Stimulated activated CD8-positive, alpha-beta memory T cell treated with anti-CD3 and anti-CD28 coated beads, Interleukin-4, amount 100 ng/mL, for 1 hour (primary cell): ENCODE results near the gene SETBP1.
A peak's percentile ranks its signal among the peaks of the same experiment; 100 is the strongest.
"Not testable (repeated sequence)": the region's sequence is repeated elsewhere in the genome, so short reads cannot be mapped to it uniquely, and the experiment has no call there.

Experiments
- DNase-seq, 2 donors: peaks; one replicate each; pipeline ENCODE4 v3.0.0-alpha.2; 2020; ENCODE audit warnings: low read depth in 2 of 2, low spot score in 1 of 2

The SETBP1 gene

DNA sequence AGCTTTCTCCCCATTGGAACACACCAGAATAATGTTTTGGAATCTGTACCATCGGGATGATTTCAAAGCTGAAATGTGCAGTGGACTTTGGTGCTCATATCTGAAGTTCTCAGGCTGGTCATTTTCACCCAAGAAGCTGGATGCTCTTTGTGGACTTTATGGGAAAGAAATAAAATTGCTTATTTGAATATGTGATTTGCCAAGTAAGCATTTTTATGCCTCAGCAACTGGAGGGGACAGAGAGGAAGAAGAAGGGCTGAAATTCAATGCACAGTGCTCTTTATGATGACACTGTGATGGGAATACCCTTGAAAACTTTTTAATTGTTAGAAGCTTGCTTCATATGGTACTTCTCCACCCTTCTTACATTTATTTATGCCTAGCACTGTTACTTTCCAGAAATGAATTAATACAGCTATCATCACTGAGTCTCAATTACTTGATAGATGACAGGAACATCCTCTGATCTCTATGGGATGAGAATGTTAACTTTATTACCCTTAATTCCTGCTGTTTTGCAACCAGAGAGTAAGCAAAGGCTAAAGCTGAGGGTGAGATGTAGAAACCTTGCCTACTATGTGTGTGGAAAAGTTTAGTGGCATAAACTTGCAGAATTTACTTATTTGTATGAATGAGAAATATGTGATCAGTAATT is 23.6 kb downstream of the SETBP1 start:
- DNase-seq = no peak

DNA sequence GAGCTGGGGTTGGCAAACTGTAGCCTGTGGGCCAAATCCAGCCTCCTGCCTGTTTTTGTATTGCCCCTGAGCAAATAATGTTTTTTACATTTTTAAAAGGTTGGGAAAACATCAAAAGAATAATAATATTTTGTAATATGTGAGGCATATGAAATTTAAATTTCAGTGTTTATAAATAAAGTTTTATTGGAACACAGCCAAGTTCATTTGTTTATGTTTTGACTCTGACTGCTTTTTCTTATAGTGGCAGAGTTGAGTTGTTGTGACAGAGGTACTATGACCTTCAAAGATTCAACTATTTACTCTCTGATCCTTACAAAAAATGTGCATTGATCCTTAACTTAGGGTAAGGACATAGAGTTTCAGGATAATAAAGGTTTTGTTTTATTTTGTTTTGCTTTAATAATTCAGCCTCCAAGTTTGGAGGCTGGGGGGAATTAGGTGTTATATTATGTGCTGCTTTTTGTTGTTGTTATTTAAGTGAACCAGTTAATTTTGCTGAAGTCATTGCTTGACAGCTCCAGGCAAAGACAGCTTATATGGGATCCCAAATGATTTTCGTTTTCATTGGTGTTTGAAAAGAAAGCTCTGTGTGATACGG is 24.5 kb downstream of the SETBP1 start:
- no peak for DNase-seq

DNA sequence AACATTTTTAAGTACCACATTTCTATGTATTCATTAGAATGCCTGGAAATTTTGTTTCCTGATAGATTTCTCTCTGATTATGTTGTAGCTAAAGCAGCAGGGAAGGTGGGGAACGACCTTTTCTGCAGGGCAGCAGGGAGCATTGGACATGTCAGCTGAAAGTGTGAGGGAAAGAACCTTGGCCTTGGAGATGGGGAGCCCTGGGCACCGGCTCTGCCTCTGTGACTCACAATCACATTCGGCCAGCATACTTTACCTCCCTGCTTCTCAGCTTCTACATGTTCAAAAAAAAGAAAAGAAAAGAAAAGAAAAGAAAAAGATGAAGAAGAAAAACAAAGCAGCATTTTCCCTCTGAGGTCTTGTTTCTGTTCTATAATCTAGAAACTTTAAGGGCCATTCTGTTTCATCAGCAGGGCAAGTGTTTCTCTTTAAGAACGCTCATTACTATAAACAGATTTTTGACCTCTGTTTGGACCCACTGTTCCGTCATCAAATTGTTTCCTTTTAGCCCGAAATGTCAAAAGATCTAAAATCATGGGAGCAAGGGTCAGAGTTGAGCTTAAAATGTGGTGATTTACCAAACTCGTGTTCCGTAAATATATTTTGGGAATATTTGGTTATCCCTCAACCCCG is 27.9 kb downstream of the SETBP1 start:
- DNase-seq = no peak

DNA sequence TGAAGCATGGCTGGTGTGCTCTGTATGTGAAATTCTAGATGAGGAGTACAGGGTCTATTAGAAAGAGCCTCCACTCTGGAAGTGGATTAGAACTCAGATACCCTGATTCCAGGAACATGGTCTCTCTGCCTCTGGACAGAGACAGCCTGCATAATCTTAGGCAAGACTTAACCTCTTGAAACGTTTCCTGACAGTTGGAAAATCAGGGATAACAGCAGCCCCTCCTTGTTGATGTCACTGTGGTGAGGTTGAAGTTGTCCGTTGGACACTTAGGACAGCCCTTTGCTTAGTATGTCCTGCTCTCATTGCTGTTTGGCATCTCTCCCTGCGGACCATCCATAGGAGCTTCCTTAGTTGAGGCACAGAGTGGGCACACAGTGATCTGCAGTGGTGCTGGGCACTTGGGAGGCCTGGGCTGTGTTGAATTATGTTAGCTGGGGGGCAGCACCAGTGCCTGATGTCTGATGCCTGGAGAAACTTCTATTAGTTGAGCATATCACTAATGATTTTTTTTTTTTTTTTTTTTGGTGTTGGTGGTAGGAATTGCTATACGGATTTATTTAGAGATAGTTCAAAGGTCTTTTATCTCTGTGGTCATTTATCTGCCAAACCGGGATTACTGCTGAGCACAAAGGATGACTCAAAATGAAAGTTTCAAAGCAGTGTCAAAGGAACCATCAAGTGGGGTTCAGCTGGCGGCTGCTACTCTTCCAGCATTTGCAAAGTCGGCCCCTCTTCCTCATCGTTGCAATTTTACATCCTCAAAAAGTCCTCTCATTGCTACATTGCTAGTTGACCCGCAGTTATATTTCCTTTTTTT is 28.8 kb downstream of the SETBP1 start:
- no peak for DNase-seq

DNA sequence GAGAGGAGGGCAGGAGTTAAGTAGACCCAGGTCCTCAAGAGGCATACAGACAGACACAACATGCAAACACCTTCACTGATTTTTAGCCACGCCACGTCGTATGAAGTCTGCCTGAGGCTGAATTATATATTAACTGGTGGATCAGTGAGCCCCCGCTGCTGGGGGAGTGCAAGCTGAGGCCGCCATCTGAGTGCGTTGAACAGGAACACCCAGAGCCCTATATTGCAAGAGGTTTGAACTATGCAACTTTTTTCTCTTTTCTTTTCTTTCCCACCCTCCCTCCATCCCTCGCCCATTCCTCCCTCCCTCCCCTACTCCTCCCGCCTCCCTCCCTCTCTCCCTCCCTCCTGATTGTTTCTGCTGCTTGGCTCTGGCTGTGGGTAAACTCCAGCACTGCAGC is 30.2 kb downstream of the SETBP1 start:
- DNase-seq = no peak

DNA sequence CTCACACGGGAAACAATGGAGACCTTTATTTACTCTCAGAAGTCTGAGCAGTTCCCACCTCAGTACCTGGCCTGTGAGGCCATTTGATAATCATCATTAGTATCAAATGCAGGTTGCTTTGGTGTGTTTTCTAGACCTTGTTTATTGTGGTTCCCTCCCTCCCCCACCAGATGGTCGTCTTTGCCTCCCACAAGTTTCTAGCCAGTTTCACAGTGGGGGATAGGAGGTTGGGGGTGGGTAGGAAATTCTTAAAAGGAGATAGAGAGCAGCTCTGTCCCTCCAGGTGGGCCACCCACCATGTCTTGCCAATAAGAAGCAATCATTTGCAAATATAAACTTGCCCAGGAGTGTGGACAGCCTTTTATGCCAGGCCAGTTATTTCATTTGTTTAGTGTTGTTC is 31.3 kb downstream of the SETBP1 start:
- DNase-seq = no peak

DNA sequence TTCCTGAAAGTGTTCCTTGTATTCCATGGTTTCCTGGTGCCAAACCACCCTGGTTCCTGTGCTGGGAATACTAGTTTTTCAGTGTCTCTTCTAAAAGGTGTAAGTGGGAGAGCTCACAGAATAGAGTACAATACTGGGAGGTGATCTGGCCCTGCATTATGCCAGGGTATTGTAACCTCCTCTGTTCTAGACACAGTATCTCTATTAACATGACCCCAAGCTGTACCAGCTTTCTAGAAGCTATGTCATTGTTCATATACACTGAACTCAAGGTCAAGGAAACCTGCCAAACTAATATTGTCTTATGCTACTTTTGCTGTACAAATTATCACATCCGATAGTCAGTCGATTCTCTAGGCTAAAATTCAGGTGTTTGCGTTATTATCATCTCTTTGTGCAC is 32.7 kb downstream of the SETBP1 start:
- DNase-seq = no peak

DNA sequence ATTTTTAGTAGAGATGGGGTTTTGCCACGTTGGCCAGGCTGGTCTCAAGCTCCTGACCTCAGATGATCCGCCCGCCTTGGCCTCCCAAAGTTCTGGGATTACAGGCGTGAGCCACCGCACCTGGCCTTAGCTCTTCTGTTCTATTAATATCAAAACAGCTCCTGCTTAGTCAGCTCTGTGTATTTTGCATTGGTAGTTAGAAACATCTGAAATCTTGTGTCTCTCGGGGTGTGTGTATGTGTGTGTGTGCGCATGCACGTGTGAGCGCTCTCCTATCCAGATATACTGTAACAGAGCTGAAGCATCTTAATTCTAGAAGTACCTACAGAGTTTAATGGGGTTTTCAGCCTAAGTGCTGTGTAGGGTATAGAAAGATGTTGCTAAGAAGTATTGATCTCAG is 33.7 kb downstream of the SETBP1 start:
- no peak for DNase-seq

DNA sequence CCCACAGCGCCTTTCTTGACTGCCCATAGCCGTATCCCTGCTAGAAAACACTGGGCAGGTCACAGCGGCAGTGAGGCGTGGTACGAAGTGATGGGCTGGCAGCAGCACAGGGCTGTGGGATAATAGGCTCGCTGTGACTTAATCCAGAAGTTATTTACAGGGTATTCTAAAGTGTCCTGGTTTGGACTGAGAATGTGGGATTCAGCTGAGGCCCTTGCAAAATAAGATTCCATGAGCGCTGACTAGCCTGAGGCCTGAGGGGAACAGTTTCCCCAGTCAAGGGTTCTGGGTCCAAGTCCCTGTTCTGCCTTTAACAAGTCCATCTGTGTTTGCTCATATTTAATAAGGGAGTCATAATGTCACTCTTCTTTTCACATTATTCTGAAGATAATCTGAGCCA is 34.6 kb downstream of the SETBP1 start:
- DNase-seq = no peak

DNA sequence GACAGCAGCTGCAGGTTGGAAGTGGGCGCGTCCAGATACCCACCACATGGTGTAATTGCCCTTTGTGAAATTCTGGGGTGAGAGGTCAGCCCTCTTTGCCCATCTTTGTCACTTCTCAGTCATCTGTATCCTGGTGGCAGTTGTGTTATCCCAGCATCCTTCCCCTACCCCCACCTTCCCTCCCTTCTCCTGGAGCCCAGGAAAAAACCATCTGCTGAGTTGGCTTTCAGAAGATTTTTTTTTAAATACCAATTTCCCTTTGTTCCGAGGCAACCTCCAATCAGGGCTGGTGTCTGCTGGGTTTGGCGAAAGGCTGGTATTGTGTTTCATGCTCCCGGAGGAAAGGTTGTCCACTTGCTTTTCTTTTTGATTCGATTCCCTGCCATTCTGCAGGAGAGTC is 35.2 kb downstream of the SETBP1 start:
- no peak for DNase-seq

DNA sequence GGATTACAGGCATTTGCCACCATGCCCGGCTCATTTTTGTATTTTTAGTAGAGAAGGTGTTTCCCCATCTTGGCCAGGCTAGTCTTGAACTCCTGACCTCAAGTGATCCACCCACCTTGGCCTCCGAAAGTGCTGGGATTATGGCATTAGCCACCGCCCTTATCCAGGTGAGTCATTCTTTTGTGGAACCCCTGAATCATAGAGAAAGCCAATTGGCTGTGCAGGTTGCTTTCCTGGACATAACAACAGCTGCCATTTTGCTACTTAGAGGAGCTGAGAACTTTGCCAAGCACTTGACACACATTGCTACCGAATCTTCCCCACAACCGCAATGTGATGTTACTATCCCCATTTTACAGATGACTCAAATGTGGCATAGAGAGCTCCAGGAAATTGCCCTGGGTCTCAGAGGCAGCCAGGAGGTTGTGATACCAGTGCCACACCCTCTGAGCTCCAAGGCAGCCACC is 36.0 kb downstream of the SETBP1 start:
- DNase-seq = no peak

DNA sequence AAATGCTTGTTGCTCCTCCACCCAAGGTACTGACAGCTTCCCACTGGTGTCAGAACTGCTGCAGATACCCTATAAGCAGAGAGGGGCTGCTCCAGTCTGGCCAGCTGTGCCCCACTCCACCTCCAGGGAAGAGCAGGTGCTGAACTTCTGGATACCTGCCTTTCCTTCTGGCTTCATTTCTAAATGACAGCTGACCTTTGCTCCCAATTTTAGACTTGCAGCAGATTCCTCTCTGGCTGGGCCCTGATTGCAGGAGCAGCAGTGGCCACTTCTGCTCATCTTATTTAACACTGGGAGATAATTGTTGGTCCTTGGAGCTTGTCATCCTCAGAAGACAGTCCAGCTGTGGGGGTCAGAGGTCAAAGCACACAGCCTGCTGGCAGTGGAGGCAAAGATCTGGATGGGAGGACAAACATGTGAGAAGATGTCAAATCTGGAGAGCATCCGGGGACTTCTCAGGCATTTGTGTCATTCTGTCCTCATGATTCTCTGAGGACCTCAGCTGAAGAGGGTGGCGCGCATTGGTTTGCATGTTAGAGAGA is 38.9 kb downstream of the SETBP1 start:
- no peak for DNase-seq

DNA sequence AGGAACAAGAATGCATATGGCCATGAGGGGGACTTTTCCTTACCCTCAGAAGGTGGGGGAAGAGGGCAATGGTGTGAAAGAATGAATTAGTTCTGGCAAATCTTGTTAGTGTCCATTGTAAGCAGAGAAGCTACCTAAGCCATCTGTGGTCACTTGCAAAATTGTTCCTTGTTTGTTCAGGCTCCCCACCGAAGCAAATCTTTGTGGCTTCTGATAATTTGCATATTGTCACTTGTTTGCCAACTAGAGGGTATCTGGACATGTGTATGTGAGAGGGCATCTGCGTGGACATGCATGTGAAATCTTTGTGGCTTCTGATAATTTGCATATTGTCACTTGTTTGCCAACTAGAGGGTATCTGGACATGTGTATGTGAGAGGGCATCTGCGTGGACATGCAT is 41.1 kb downstream of the SETBP1 start:
- not testable (repeated sequence) for DNase-seq

DNA sequence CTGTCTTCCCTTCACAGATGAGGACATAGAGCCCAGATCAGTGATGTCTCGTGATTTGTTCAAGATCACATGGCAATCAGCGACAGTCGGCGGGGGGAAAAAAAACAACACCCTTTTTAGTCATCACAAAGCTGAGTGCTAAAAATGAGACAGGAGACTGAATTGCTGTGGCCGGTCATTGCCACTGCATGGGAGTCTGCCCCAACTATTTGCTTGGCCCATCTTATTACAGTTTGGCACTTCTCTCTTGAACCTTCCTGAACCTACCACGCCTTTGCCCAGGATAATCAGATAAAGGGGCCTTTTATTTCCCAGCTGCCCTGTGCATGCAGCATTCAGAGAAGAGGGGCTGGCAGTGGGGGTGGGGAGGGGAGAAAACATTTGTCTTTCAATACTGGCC is 42.7 kb downstream of the SETBP1 start:
- DNase-seq = no peak

DNA sequence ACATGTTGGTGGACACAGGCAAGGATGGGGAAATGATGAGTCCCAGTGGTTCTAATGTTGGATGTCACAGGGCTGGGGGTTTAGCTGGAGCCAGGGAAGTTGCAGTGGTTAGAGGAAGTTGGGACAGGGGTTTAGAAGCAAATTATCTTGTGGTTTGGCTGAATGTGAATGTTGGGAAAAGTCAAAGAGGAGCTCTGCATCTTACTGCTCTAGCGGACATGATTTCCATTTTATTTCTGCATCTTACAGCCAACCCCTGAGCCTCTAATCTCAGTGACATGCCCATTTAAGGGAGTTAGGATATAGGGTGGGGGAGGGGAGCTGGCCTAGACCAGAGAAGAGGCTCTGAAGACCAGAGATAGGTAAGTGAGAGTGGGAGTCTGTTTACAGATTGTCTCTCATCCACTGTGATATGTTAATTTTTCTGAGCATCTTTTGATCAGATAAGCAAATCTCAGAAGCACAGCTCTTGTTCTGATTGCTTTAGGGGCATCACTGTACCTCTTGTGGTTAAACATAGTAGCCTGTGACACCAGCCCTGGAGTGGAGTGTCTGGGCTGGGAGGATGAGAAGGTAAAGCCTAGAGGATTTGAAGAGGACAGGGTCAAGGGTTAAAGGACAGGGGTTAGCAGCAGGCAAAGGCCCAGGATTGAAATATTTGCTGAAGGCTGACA is 43.6 kb downstream of the SETBP1 start:
- DNase-seq = no peak

DNA sequence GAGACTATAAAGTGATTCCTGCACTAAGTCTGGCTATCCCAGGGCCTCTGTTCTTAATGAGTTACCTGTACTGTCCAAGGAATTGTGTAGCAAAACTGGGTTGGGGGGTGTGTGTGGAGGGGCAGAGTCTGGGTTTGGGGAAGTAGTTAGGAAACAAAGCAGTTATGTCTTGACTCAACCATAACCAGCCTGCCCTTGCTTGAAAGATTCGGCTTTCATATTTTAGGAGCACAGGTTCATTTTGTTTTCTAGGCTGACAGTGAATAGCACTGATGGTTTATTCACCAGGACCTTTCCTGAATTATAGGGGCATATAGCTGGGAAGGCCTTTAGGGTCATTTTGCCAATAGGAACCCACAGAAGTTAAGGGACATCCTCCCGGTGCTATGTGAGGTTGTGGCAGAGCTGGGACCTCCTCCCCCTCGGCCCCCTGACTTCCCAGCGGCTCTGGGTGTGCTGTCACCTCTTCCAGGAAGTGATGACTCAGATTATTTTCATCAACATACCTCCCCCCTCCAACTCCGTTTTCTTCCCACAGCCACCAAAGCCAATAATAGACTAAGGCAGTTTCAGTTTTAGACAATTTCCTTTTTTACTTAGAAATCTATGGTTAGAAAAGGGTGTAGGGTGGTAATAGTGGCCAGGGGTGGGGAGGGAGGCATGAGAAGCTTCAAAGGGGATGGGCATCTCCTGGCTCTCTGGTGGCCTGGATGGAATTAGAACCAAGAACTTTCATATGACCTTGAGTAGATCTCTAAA is 44.8 kb downstream of the SETBP1 start:
- DNase-seq = peak; percentile 9 to 27

DNA sequence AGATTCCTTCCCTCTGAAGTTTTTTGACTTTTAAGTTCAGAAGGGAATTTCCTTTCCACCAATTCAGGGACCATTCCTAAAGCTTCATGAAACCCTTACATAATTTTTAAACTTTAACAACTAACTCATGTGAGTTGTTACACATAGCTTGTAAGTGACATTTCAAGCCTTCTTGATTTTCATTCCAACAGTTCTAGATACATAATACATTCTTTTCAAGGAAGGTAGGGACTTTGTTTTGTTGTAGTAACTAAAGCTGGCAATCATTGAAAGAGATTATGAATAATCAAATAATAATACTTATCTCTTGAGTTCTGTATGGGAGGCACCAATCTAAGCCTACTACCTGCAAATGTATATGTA is 45.4 kb downstream of the SETBP1 start:
- DNase-seq = no peak

DNA sequence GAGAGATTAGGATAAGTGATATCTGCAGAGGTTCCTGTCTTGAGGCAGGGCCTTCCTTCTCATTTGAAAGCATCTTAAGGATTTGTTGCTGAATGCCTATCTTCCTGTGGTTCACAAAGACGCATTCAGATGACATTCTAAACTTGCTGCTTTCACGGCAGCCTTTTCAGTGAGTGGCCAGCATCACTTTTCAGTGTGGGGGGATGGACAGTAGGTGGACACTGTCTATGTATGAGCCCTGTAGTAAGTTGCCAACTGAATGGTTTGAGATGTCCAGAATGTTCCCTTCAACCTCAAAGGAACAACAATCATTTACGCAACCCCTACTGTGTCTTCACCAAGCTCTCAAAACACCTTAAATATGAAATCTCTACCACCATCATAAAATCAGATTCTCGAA is 46.6 kb downstream of the SETBP1 start:
- DNase-seq = no peak

DNA sequence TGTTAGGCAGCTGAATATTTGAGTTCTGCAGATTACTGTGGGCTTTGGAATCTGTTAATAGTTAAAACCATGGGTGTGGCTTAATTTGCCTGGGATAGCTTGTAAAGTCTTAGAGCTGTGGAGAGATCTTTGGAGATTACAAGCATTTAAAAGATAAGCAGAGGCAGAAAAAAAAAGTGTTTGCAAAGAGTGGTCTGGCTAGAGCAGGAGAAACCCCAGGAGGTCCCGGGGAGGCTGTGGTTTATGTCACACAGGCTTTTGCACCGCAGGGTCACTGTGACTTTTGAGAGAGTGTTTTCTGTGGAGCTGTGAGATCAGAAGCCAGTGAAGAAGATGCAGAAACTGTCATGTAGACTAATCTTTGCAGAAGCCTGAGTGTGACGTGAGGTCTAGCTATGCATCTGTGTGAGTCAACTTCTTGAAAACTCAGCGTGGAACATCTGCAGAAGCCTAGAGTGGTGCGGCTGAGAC is 49.0 kb downstream of the SETBP1 start:
- peak; percentile 28 to 45 for DNase-seq

DNA sequence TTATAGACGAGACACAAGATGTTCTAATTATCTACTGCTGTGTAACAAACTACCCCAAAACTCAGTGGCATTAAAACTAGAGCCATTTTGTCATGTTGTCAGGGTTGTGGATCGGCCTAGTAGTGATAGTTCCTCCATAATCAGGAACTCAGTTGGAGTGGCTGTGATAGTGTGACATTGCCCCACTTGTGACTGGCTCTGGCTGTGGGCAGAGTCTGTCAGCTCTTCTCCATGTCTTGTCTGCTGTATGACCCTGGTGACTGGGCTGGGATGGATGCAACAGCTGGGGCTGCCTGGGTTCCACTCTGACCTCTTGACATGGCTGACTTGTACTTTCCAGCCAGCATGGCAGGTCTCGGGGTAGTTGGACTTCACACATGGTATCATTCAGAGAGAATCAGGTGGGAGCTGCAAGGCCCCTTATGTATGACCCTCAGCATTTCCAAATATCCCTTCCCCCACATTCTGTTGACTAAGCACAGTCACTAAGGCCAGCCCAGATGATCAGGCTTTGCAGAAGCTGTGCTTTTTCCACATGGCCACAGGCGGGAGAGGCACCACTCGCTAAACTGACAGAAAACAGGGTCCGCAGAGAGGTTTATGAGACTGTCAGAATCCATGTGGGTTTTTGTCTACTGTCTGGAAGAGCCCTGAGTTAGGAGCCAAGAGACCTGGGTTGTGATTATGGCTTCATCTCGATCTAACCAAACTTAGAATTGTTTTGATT is 50.3 kb downstream of the SETBP1 start:
- no peak for DNase-seq
